ENCODE data around the gene SPECC1L. TPM values are rescaled to one million over a fixed set of nuclear protein-coding genes. Genes with fewer than 3 reads are reported as not detected.

SPECC1L gene
- total RNA-seq, 1 experiment from 2014 or later = 40.8 TPM

DNA sequence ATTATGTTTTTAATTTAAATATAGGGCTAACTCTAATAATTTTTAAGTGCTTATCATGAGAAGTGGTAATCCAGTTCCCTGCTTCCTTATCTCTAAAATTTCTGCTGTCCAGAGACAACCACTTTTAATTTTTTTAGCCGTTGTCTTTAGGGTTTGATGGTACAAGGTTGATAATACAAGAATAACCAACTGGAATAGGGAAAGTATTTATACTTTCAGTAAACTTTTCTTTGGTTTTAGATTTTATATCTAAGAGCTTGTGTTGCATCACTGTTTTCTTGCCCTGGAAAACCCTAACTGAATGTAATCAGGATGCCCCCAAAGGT is 110.2 kb downstream of the SPECC1L start:
- no peaks in the 10 kb centered on the region for H3K9me3 ChIP-seq (ENCODE audit: control insufficient read depth in 1 of 2, insufficient read depth in 1 of 2, low read depth in 1 of 2, low read length in 2 of 2)
- H3K4me3 ChIP-seq (replicated peaks in 1 of 2; ENCODE audit: low read depth in 1 of 2, low read length in 2 of 2) = no peak overlapping the region
- H3K36me3 ChIP-seq (ENCODE audit: control insufficient read depth in 1 of 2, insufficient read depth in 2 of 2, low read length in 2 of 2) = peaks cover 5 to 6% of the 10 kb centered on the region in 2 experiments; a peak in 3 of 4 replicates
- no peaks in the 10 kb centered on the region for H3K9me2 ChIP-seq (ENCODE audit: insufficient read depth)
- no peak overlapping the region for H2AFZ ChIP-seq (ENCODE audit: low read depth, low read length, poor library complexity, severe bottlenecking)
- H3K27me3 ChIP-seq (ENCODE audit: insufficient read depth, low read length) = no peaks in the 10 kb centered on the region
- intact Hi-C loops (cut with micrococcal nuclease) = no loop called here
- ChIA-PET RAD21 (ENCODE audit: low non-redundant PET in 1 of 2, low total read pairs in 2 of 2, uncharacterized antibody in 2 of 2, unreplicated experiment in 2 of 2) (no interaction called here), POLR2A (no interaction called here), CTCF (no interaction called here)
- no peak for ATAC-seq
- no peak overlapping the region for H3K9ac ChIP-seq (ENCODE audit: low read length)
- H3K79me2 ChIP-seq (ENCODE audit: insufficient read depth, low read length) = no peaks in the 10 kb centered on the region
- no peaks in the 10 kb centered on the region for H4K20me1 ChIP-seq (ENCODE audit: insufficient read depth)
- BruUV-seq (replicated peaks) = no TSS peak
- H3K4me1 ChIP-seq (ENCODE audit: control insufficient read depth in 1 of 2, insufficient read depth in 2 of 2, low read length in 2 of 2) = no peaks in the 10 kb centered on the region
- TF ChIP-seq, protein P1, sequence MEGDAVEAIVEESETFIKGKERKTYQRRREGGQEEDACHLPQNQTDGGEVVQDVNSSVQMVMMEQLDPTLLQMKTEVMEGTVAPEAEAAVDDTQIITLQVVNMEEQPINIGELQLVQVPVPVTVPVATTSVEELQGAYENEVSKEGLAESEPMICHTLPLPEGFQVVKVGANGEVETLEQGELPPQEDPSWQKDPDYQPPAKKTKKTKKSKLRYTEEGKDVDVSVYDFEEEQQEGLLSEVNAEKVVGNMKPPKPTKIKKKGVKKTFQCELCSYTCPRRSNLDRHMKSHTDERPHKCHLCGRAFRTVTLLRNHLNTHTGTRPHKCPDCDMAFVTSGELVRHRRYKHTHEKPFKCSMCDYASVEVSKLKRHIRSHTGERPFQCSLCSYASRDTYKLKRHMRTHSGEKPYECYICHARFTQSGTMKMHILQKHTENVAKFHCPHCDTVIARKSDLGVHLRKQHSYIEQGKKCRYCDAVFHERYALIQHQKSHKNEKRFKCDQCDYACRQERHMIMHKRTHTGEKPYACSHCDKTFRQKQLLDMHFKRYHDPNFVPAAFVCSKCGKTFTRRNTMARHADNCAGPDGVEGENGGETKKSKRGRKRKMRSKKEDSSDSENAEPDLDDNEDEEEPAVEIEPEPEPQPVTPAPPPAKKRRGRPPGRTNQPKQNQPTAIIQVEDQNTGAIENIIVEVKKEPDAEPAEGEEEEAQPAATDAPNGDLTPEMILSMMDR (IDR thresholded peaks at IDR 0.05 in 2 of 3, conservative IDR thresholded peaks at IDR 0.05 in 1 of 3; ENCODE audit: borderline replicate concordance in 1 of 3, insufficient read depth in 1 of 3, low read depth in 2 of 3, low read length in 2 of 3) = no peak
- TF ChIP-seq, protein P2, sequence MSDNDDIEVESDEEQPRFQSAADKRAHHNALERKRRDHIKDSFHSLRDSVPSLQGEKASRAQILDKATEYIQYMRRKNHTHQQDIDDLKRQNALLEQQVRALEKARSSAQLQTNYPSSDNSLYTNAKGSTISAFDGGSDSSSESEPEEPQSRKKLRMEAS (IDR thresholded peaks at IDR 0.05) = no peak
- TF ChIP-seq POLR2A (IDR thresholded peaks at IDR 0.05; ENCODE audit: borderline replicate concordance, extremely low read depth, insufficient read depth, insufficient read length) (no peak), CBX3 (IDR thresholded peaks at IDR 0.05; ENCODE audit: low read depth) (no peak)
- H3K27ac ChIP-seq (ENCODE audit: low read depth, low read length) = no peak overlapping the region
- no peak for DNase-seq (ENCODE audit: low read depth, low spot score)
- H3K4me2 ChIP-seq (ENCODE audit: low read length) = no peak overlapping the region

DNA sequence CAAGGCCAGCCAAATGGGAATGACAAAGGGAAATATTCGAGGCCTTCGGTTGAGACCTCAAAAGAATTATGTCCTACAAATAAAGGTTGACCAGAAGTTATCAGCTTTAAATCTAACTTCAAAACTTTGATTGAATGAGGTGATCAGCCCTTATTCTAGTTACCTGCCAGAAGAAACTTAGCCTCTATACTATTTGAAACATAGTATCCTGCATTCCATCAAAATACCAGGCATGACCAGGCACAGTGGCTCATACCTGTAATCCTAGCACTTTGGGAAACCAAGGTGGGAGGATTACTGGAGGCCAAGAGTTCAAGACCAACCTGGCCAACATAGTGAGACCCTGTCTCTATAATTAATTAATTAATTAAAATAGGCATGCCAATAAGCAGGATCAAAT is 112.4 kb downstream of the SPECC1L start:
- H3K9me3 ChIP-seq (ENCODE audit: control insufficient read depth in 1 of 2, insufficient read depth in 1 of 2, low read depth in 1 of 2, low read length in 2 of 2) = no peaks in the 10 kb centered on the region
- RAD21 ChIA-PET (ENCODE audit: low non-redundant PET in 1 of 2, low total read pairs in 2 of 2, uncharacterized antibody in 2 of 2, unreplicated experiment in 2 of 2) = no interaction called here
- H3K9ac ChIP-seq (ENCODE audit: low read length) = no peak overlapping the region
- no TSS peak for BruUV-seq (replicated peaks)
- no peaks in the 10 kb centered on the region for H3K79me2 ChIP-seq (ENCODE audit: insufficient read depth, low read length)
- peaks cover 0 to 6% of the 10 kb centered on the region in 2 experiments; a peak in 3 of 4 replicates for H3K36me3 ChIP-seq (ENCODE audit: control insufficient read depth in 1 of 2, insufficient read depth in 2 of 2, low read length in 2 of 2)
- TF ChIP-seq YY1 (IDR thresholded peaks at IDR 0.05; ENCODE audit: extremely low read depth, insufficient replicate concordance, low read depth, low read length) = no peak
- no peak for TF ChIP-seq RAD21 (IDR thresholded peaks at IDR 0.05; ENCODE audit: low read depth)
- TF ChIP-seq, protein P3, sequence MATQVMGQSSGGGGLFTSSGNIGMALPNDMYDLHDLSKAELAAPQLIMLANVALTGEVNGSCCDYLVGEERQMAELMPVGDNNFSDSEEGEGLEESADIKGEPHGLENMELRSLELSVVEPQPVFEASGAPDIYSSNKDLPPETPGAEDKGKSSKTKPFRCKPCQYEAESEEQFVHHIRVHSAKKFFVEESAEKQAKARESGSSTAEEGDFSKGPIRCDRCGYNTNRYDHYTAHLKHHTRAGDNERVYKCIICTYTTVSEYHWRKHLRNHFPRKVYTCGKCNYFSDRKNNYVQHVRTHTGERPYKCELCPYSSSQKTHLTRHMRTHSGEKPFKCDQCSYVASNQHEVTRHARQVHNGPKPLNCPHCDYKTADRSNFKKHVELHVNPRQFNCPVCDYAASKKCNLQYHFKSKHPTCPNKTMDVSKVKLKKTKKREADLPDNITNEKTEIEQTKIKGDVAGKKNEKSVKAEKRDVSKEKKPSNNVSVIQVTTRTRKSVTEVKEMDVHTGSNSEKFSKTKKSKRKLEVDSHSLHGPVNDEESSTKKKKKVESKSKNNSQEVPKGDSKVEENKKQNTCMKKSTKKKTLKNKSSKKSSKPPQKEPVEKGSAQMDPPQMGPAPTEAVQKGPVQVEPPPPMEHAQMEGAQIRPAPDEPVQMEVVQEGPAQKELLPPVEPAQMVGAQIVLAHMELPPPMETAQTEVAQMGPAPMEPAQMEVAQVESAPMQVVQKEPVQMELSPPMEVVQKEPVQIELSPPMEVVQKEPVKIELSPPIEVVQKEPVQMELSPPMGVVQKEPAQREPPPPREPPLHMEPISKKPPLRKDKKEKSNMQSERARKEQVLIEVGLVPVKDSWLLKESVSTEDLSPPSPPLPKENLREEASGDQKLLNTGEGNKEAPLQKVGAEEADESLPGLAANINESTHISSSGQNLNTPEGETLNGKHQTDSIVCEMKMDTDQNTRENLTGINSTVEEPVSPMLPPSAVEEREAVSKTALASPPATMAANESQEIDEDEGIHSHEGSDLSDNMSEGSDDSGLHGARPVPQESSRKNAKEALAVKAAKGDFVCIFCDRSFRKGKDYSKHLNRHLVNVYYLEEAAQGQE (IDR thresholded peaks at IDR 0.05; ENCODE audit: low read depth) = no peak
- no peak for TF ChIP-seq SRF (IDR thresholded peaks at IDR 0.05; ENCODE audit: low read depth)
- TF ChIP-seq EZH2 (IDR thresholded peaks at IDR 0.05) = no peak
- no peak for TF ChIP-seq ELF1 (IDR thresholded peaks at IDR 0.05; ENCODE audit: borderline replicate concordance, low read depth)
- no peak for TF ChIP-seq ZNF274 (IDR thresholded peaks at IDR 0.05; ENCODE audit: low read depth, low read length)
- intact Hi-C loops (cut with micrococcal nuclease) = no loop called here
- H2AFZ ChIP-seq (ENCODE audit: low read depth, low read length, poor library complexity, severe bottlenecking) = no peak overlapping the region
- no peak for ATAC-seq
- no peaks in the 10 kb centered on the region for H3K27me3 ChIP-seq (ENCODE audit: insufficient read depth, low read length)
- H3K4me2 ChIP-seq (ENCODE audit: low read length) = no peak overlapping the region
- no peaks in the 10 kb centered on the region for H3K9me2 ChIP-seq (ENCODE audit: insufficient read depth)
- POLR2A ChIA-PET = no interaction called here
- DNase-seq (ENCODE audit: low read depth, low spot score) = no peak
- CTCF ChIA-PET = no interaction called here
- H3K4me3 ChIP-seq (replicated peaks in 1 of 2; ENCODE audit: low read depth in 1 of 2, low read length in 2 of 2) = no peak overlapping the region
- no peaks in the 10 kb centered on the region for H3K4me1 ChIP-seq (ENCODE audit: control insufficient read depth in 1 of 2, insufficient read depth in 2 of 2, low read length in 2 of 2)
- H4K20me1 ChIP-seq (ENCODE audit: insufficient read depth) = no peaks in the 10 kb centered on the region
- H3K27ac ChIP-seq (ENCODE audit: low read depth, low read length) = no peak overlapping the region
